SK-N-MC (cell line): Measurements from ENCODE around the gene MFAP2.

Experiments
- EZH2 ChIP-seq: fragments of 200-600 bp; sonication (generic); IDR thresholded peaks from one replicate; pipeline ENCODE4 v1.6.1; 2017; ENCODE audit warnings: antibody characterized with exemption
- FOXP2 ChIP-seq: optimal IDR thresholded peaks from 2 replicates; pipeline ENCODE3; 2011; ENCODE audit warnings: mild to moderate bottlenecking, moderate library complexity; ENCODE audit not compliant: insufficient read depth; ENCODE audit errors: extremely low read length, control extremely low read depth
- POLR2AphosphoS5 ChIP-seq: IDR thresholded peaks from 2 replicates; pipeline ENCODE4 v1.6.1; 2012; ENCODE audit warnings: mild to moderate bottlenecking, low read depth, low read length, borderline replicate concordance

- TF ChIP-seq POLR2AphosphoS5 = no peak
- TF ChIP-seq EZH2 = no peak
- TF ChIP-seq FOXP2 = no peak
Observed at GRCh38 chr1:17018849-17019248, 38.4 kb upstream of the MFAP2 start.
